ENCODE results near the gene SCAF1. TPM values are rescaled to one million over a fixed set of nuclear protein-coding genes. Genes with fewer than 3 reads are reported as not detected.

Gene SCAF1
- total and polyA plus RNA-seq, 2 donors (not counting 1 experiment from before 2014, with no cell fraction given): 17.1 to 68.3 TPM

GRCh38 chr19:49609499-49610092, 32.4 kb upstream of the SCAF1 start:
- no peak overlapping the region for H3K27ac Mint-ChIP-seq
- Histone ChIP-seq H4K20me1 (ENCODE audit: control insufficient read depth, insufficient read depth, low read length, poor library complexity, severe bottlenecking) (peaks cover 95% of the 10 kb centered on the region), H2AFZ (ENCODE audit: insufficient read depth, low read depth, low read length, poor library complexity, severe bottlenecking) (no peak overlapping the region), H3K9ac (ENCODE audit: low read length) (no peak overlapping the region), H3K9me3 (ENCODE audit: control extremely low read depth in 1 of 3, control insufficient read depth in 2 of 3, insufficient read depth in 1 of 3, low read length in 2 of 3) (no peaks in the 10 kb centered on the region), H3K4me2 (replicated peaks; ENCODE audit: low read depth, low read length, poor library complexity, severe bottlenecking) (no peak overlapping the region), H3K79me2 (ENCODE audit: control insufficient read depth, insufficient read depth, low read length) (peaks cover 97% of the 10 kb centered on the region), H3K4me3 (ENCODE audit: control extremely low read depth in 1 of 5, extremely low read depth in 1 of 5, insufficient read depth in 1 of 5, low read depth in 2 of 5, low read length in 4 of 5) (no peak overlapping the region), H3K27ac (ENCODE audit: low read length in 2 of 2) (no peak overlapping the region), H3K36me3 (replicated peaks in 1 of 2; ENCODE audit: control extremely low read depth in 1 of 2, control insufficient read depth in 1 of 2, extremely low read depth in 1 of 2, insufficient read depth in 2 of 2, low read length in 1 of 2) (peaks cover 6 to 68% of the 10 kb centered on the region in 2 experiments), H3K4me1 (ENCODE audit: control insufficient read depth in 2 of 2, insufficient read depth in 2 of 2, low read length in 2 of 2) (no peaks in the 10 kb centered on the region), H3K27me3 (replicated peaks in 1 of 4; ENCODE audit: control extremely low read depth in 1 of 4, control insufficient read depth in 3 of 4, insufficient read depth in 4 of 4, low read length in 3 of 4) (no peaks in the 10 kb centered on the region)
- intact Hi-C loops (cut with micrococcal nuclease): no loop called here
- no peaks in the 10 kb centered on the region for H3K27me3 Mint-ChIP-seq
- H3K4me1 Mint-ChIP-seq: peaks cover 9% of the 10 kb centered on the region
- ATAC-seq (ENCODE audit: low read depth) (no peak), DNase-seq (no peak)
- 96% methylated on average over 5 of the region's 12 CpGs for WGBS (ENCODE audit: insufficient coverage)
- TF ChIP-seq EZH2 (IDR thresholded peaks at IDR 0.05; ENCODE audit: borderline replicate concordance, insufficient read depth, low read depth, low read length, poor library complexity, severe bottlenecking): no peak
- no peak for TF ChIP-seq CTCF (IDR thresholded peaks at IDR 0.05)
- H3K9me3 Mint-ChIP-seq (ENCODE audit: insufficient read depth): no peaks in the 10 kb centered on the region
- no peak overlapping the region for H3K4me3 Mint-ChIP-seq
- CTCF ChIA-PET: no interaction called here
- POLR2A ChIA-PET: no interaction called here

GRCh38 chr19:49613374-49613773, 28.6 kb upstream of the SCAF1 start:
- no peaks in the 10 kb centered on the region for H3K9me3 Mint-ChIP-seq (ENCODE audit: insufficient read depth)
- no peak overlapping the region for H3K4me3 ChIP-seq (ENCODE audit: control extremely low read depth in 1 of 5, extremely low read depth in 1 of 5, insufficient read depth in 1 of 5, low read depth in 2 of 5, low read length in 4 of 5)
- H3K4me1 ChIP-seq (ENCODE audit: control insufficient read depth in 2 of 2, insufficient read depth in 2 of 2, low read length in 2 of 2): no peaks in the 10 kb centered on the region
- intact Hi-C loops (cut with micrococcal nuclease): no loop called here
- no peak overlapping the region for H3K27ac ChIP-seq (ENCODE audit: low read length in 2 of 2)
- 95% methylated on average over 4 of the region's 4 CpGs for WGBS (ENCODE audit: insufficient coverage)
- POLR2A ChIA-PET: no interaction called here
- ATAC-seq (ENCODE audit: low read depth) (no peak), DNase-seq (no peak)
- H3K27ac Mint-ChIP-seq: no peak overlapping the region
- no peak for TF ChIP-seq CTCF (IDR thresholded peaks at IDR 0.05)
- TF ChIP-seq EZH2 (IDR thresholded peaks at IDR 0.05; ENCODE audit: borderline replicate concordance, insufficient read depth, low read depth, low read length, poor library complexity, severe bottlenecking): no peak
- H3K36me3 ChIP-seq (replicated peaks in 1 of 2; ENCODE audit: control extremely low read depth in 1 of 2, control insufficient read depth in 1 of 2, extremely low read depth in 1 of 2, insufficient read depth in 2 of 2, low read length in 1 of 2): peaks cover 7 to 78% of the 10 kb centered on the region in 2 experiments
- H3K9me3 ChIP-seq (ENCODE audit: control extremely low read depth in 1 of 3, control insufficient read depth in 2 of 3, insufficient read depth in 1 of 3, low read length in 2 of 3): peaks cover 0 to 11% (median 0%) of the 10 kb centered on the region in 3 donors
- H3K4me1 Mint-ChIP-seq: peaks cover 9% of the 10 kb centered on the region
- H3K9ac ChIP-seq (ENCODE audit: low read length): no peak overlapping the region
- no peak overlapping the region for H2AFZ ChIP-seq (ENCODE audit: insufficient read depth, low read depth, low read length, poor library complexity, severe bottlenecking)
- CTCF ChIA-PET: no interaction called here
- no peak overlapping the region for H3K4me2 ChIP-seq (replicated peaks; ENCODE audit: low read depth, low read length, poor library complexity, severe bottlenecking)
- H4K20me1 ChIP-seq (ENCODE audit: control insufficient read depth, insufficient read depth, low read length, poor library complexity, severe bottlenecking): peaks cover 85% of the 10 kb centered on the region
- no peak overlapping the region for H3K4me3 Mint-ChIP-seq
- peaks cover 74% of the 10 kb centered on the region for H3K79me2 ChIP-seq (ENCODE audit: control insufficient read depth, insufficient read depth, low read length)
- no peaks in the 10 kb centered on the region for H3K27me3 ChIP-seq (replicated peaks in 1 of 4; ENCODE audit: control extremely low read depth in 1 of 4, control insufficient read depth in 3 of 4, insufficient read depth in 4 of 4, low read length in 3 of 4)
- H3K27me3 Mint-ChIP-seq: no peaks in the 10 kb centered on the region
